Hematopoietic multipotent progenitor cell treated with erythropoietin and hydrocortisone succinate and interleukin-3 and kit ligand, for 17 days (in vitro differentiated cells): ENCODE results near the gene PXMP4.

Experiments
- DNase-seq: peaks from one replicate; pipeline ENCODE4 v3.0.0-alpha.2; 2015; ENCODE audit warnings: low spot score

PXMP4 gene

GRCh38 chr20:33668466-33669155 lies 51.5 kb downstream of the PXMP4 start:
- DNase-seq, result no peak

- DNase-seq, result peak; percentile 80
Measured at GRCh38 chr20:33667676-33668465, 52.2 kb downstream of the PXMP4 start.

DNA sequence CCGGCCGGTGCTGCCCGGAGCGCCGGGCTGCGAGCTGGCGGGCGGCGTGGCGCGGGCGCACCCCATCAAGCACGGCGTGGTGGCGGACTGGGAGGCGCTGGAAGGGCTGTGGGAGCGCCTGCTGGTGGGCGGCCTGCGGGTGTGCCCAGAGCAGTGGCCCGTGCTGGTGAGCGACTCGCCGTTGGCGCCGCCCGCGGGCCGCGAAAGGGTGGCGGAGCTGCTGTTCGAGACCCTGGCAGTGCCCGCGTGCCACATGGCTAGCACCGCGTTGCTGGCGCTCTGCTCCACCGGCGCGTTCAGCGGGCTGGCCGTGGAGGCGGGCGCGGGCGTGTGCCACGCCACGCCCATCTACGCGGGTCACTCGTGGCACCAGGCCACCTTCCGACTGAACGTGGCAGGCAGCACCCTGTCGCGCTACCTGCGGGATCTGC lies 52.9 kb downstream of the PXMP4 start:
- DNase-seq, result peak; percentile 49

- peak; percentile 90 for DNase-seq
Measured at GRCh38 chr20:33666293-33667244, 53.5 kb downstream of the PXMP4 start, which contains the start of gene ACTL10. Gene ACTL10 (plus strand): TSS chr20:33666943. CDS start chr20:33667498, 555 bp downstream.

- DNase-seq, result no peak
Measured at GRCh38 chr20:33664762-33665144, 55.4 kb downstream of the PXMP4 start.

DNA sequence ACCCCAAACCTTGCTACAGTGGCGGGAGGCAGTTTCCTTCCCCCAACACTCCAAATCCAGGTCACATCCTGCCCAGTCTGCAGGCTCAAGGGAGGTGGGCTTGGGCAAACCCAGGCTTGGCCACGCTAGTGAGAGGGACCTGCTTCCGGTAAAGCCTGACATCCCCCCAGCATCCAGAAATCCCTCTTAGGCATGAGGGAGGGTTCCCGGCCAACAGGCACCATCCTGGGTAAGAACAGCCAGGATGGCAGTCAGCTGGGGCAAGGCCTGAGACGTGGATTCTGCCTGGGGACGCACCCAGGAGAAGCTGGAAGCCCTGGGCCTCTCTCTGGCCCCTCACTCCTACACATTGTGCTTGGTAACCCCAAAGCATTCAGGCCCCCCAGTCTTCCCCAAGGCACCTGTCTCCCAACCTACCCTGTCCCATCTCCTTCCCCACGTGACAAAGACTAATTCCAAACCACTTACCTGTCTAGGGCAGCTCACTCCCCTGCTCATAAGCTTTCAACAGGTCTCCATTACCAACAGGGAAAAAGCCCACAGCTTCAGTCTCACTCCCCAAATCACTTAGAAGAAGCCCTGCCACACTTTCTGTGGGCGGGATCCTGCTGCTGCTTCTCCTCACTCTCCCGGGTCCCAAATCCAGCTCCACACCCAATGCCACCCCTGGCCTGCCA lies 55.9 kb downstream of the PXMP4 start:
- DNase-seq, result no peak

GRCh38 chr20:33663161-33664084 lies 56.7 kb downstream of the PXMP4 start:
- peak; percentile 70 for DNase-seq

DNA sequence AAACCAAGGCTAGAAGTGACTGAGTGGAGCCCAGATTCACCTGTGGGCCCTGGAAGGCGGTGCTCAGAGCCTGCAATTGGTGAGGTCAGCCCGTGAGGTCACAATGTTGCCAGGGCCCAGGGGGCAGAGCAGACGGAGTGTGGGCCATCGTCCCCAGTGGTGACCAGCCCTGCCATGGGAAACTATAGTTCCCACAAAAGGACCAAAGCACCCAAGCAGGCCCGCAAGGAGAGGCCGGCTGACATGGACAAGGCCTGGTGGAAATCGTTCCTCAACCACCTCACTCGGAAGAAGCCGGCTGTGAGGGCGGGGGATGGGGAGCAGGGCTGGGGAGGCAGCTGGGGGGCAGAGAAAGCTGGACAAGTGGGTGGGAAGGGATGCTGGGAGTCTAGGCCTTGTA lies 57.9 kb downstream of the PXMP4 start, which contains the start of gene C20orf144:
TSS of gene C20orf144 (plus strand) at position 156 of the 400 bp plus-strand sequence. CDS start at position 175, 19 bp downstream.
- no peak for DNase-seq

DNA sequence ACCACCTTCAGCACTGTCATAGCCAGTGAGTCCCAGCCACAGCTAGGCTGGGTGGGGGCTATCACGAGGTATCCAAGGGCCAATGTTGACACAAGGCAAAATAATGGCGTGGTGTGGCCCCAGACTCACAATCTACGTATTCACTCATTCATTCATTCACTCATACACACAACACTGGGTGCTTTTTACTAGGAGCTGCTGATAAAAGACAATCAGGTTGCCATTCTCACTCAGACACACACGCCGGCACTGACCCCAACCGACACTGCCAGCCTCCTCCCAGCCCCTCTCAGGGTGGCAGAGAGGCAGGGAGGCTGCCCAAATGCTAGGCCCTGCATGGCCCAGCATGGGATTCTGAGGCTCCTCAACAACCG lies 59.4 kb downstream of the PXMP4 start:
- no peak for DNase-seq

DNA sequence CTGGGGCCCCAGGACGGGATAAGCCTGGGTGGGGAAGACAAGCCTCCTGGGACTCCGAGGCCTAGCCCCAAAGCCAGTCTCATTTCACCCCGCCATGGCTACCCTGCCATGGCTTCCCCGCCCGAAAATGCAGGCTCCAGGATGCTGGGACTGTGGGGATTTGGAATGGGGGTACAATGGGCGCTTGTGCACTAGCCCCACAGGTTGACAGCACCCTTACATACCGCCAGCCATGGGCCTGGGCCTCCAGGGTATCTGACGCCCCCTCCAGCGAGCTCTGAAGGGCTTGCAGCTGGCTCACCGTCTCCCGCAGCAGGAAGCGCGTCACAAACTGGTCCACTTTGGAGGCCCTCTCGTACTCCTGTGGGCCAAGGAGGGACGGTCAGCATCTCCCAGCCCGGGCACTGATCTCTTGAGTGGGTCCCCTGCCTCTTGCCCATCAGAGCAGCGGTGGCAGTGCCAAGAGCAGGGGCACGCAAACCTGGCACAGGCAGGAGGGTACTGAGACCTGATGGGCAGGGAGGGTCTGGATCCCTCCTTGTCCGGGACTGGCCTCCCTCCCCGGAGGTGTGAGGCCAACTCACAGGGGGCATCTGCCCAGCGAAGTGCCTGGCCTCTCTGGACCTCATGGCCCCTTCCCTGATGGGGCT lies 60.0 kb downstream of the PXMP4 start:
- DNase-seq, result no peak

- DNase-seq, result no peak
Measured at GRCh38 chr20:33659341-33660034, 60.6 kb downstream of the PXMP4 start.

DNA sequence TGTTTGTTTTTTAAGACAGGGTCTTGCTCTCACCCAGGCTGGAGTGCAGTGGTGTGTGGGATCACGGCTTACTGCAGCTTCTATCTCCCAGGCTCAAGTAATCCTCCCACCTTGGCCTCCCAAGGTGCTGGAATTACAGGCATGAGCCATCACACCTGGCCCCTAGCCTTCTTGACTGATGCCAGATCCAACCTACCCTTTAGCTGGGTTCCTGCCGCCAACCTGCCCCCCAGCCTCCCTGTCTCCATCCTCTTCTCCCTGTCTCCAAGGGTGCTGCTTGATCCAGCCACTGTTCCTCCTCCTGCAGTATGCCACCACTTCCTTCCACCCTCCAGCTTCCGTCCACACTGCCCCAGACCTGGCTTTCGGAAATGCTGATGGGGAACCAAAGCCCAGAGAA lies 61.2 kb downstream of the PXMP4 start:
- DNase-seq, result no peak

GRCh38 chr20:33658510-33658909 lies 61.6 kb downstream of the PXMP4 start:
- no peak for DNase-seq

DNA sequence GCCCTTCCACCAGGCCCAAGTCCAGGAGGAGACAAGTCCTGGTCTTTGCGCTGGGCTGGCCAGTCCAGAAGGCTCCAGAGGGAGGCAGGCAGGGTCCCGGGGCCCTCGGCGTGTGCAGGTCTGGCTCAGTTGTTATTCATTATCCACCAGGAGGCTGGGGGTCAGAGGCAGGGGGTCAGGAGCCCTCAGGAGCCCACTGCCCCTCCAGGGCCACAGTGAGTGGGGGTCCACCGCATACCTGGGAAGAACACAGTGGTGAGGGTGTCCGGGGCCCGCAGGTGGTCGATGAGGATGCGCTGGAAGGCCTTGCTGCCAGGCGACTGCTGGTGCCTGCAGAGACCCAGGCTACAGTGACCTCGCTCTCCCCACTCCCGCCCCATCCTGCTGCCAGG lies 62.4 kb downstream of the PXMP4 start:
- DNase-seq, result no peak

DNA sequence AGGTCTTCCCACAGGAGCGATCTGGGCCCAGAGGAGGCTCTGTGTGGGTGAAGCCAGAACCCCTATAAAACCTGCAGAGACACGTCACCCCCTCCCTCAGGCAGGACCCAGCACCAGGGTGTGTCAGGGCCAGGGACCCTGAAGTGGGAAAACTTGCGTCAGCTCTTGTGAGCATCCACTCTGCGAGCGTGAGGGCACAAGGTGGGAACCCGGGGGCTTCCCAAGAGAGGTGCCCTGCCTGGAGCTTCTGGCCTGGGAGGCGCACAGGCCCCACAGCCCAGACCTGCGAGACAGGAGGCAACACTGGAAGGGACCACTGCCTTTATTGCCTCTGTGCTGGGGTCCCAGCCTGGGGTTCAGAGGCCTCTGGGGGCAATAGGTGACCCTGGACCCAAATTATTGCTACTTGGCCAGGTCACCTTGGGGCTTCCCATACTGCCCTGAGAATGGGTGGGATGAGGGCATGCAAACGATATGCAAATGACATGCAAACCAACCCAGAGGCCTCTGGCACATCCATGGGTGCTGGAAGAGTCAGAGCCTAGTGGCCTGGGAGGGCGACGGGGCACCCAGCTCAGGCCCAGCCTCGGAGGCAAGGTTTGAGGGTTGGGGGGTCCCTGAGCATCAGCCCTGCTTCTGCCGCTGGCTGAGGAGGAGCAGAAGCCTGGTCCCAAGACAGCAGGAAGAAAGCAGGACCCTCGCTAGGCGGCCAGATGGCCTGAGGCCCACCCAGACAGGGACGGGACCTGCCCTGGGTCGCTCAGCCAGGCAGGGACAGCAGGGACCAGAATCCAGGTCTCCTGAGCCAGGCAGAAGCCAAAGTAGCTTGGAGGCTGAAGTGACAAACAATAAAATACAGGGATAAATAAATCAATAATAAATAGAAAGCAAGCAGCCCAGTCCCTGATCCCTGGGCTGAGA lies 63.1 kb downstream of the PXMP4 start:
- DNase-seq, result no peak

GRCh38 chr20:33656010-33656782 lies 63.9 kb downstream of the PXMP4 start:
- DNase-seq, result no peak

DNA sequence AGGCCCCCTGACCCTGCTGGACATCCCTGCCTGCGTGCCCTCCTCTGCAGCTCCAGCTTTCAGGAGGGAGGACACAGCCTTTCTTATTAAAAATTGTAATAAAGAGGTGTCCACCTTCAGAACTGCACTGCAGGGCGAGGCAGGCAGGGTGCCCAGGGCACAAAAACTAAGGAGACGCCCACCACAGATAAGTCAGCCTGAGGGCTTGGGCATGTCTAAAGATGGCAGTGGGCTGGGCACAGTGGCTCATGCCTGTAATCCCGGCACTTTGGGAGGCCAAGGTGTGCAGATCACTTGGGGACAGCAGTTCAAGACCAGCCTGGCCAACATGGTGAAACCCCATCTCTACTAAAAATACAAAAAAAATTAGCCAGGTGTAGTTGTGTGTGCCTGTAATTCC lies 64.9 kb downstream of the PXMP4 start:
- DNase-seq, result no peak
